ENCODE results near the gene MRGPRX1. TPM values are rescaled to one million over a fixed set of nuclear protein-coding genes. Genes with fewer than 3 reads are reported as not detected.

Gene MRGPRX1
- not detected in 2 replicates for polyA plus RNA-seq
- not detected in 2 replicates for polyA minus RNA-seq

GRCh38 chr11:18939314-18939713, at the start of gene MRGPRX1:
Gene MRGPRX1, minus strand, starts transcription at chr11:18939414. Its CDS starts 4,630 bp downstream, at chr11:18934784.
- Histone ChIP-seq H2AFZ (ENCODE audit: low read depth, low read length) (no peak within 1 kb of the TSS), H3K27me3 (ENCODE audit: insufficient read depth, low read depth, low read length) (no peaks in the 10 kb centered on the region), H3K36me3 (ENCODE audit: insufficient read depth, low read length) (no peaks in the 10 kb centered on the region), H3K27ac (ENCODE audit: low read length) (no peak within 1 kb of the TSS), H4K20me1 (ENCODE audit: insufficient read depth) (no peaks in the 10 kb centered on the region), H3F3A (ENCODE audit: insufficient read depth, low read length, poor library complexity, severe bottlenecking) (no peaks in the 10 kb centered on the region), H3K9me3 (ENCODE audit: low read length) (no peaks in the 10 kb centered on the region), H3K4me2 (ENCODE audit: low read length) (no peak within 1 kb of the TSS), H3K4me3 (ENCODE audit: low read length) (no peak within 1 kb of the TSS), H3K9ac (ENCODE audit: low read length) (no peak within 1 kb of the TSS), H3K79me2 (replicated peaks; ENCODE audit: insufficient read depth, low read length) (no peaks in the 10 kb centered on the region), H3K9me2 (ENCODE audit: insufficient read depth, low read length) (no peaks in the 10 kb centered on the region)
- TF ChIP-seq TAF1 (IDR thresholded peaks at IDR 0.05; ENCODE audit: low read depth) (no peak), SMC3 (conservative IDR thresholded peaks at IDR 0.05; ENCODE audit: poor library complexity) (no peak), MXI1 (conservative IDR thresholded peaks at IDR 0.05; ENCODE audit: poor library complexity, severe bottlenecking) (no peak), EZH2 (IDR thresholded peaks at IDR 0.05; ENCODE audit: borderline replicate concordance, insufficient read depth, low read length, poor library complexity, severe bottlenecking) (no peak), RAD21 (conservative IDR thresholded peaks at IDR 0.05) (no peak), POLR2AphosphoS5 (IDR thresholded peaks at IDR 0.05) (no peak)
- TF ChIP-seq, protein P1, sequence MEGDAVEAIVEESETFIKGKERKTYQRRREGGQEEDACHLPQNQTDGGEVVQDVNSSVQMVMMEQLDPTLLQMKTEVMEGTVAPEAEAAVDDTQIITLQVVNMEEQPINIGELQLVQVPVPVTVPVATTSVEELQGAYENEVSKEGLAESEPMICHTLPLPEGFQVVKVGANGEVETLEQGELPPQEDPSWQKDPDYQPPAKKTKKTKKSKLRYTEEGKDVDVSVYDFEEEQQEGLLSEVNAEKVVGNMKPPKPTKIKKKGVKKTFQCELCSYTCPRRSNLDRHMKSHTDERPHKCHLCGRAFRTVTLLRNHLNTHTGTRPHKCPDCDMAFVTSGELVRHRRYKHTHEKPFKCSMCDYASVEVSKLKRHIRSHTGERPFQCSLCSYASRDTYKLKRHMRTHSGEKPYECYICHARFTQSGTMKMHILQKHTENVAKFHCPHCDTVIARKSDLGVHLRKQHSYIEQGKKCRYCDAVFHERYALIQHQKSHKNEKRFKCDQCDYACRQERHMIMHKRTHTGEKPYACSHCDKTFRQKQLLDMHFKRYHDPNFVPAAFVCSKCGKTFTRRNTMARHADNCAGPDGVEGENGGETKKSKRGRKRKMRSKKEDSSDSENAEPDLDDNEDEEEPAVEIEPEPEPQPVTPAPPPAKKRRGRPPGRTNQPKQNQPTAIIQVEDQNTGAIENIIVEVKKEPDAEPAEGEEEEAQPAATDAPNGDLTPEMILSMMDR (IDR thresholded peaks at IDR 0.05; ENCODE audit: poor library complexity, severe bottlenecking): no peak
- TF ChIP-seq, protein P2, sequence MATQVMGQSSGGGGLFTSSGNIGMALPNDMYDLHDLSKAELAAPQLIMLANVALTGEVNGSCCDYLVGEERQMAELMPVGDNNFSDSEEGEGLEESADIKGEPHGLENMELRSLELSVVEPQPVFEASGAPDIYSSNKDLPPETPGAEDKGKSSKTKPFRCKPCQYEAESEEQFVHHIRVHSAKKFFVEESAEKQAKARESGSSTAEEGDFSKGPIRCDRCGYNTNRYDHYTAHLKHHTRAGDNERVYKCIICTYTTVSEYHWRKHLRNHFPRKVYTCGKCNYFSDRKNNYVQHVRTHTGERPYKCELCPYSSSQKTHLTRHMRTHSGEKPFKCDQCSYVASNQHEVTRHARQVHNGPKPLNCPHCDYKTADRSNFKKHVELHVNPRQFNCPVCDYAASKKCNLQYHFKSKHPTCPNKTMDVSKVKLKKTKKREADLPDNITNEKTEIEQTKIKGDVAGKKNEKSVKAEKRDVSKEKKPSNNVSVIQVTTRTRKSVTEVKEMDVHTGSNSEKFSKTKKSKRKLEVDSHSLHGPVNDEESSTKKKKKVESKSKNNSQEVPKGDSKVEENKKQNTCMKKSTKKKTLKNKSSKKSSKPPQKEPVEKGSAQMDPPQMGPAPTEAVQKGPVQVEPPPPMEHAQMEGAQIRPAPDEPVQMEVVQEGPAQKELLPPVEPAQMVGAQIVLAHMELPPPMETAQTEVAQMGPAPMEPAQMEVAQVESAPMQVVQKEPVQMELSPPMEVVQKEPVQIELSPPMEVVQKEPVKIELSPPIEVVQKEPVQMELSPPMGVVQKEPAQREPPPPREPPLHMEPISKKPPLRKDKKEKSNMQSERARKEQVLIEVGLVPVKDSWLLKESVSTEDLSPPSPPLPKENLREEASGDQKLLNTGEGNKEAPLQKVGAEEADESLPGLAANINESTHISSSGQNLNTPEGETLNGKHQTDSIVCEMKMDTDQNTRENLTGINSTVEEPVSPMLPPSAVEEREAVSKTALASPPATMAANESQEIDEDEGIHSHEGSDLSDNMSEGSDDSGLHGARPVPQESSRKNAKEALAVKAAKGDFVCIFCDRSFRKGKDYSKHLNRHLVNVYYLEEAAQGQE (IDR thresholded peaks at IDR 0.05; ENCODE audit: borderline replicate concordance): no peak

DNA sequence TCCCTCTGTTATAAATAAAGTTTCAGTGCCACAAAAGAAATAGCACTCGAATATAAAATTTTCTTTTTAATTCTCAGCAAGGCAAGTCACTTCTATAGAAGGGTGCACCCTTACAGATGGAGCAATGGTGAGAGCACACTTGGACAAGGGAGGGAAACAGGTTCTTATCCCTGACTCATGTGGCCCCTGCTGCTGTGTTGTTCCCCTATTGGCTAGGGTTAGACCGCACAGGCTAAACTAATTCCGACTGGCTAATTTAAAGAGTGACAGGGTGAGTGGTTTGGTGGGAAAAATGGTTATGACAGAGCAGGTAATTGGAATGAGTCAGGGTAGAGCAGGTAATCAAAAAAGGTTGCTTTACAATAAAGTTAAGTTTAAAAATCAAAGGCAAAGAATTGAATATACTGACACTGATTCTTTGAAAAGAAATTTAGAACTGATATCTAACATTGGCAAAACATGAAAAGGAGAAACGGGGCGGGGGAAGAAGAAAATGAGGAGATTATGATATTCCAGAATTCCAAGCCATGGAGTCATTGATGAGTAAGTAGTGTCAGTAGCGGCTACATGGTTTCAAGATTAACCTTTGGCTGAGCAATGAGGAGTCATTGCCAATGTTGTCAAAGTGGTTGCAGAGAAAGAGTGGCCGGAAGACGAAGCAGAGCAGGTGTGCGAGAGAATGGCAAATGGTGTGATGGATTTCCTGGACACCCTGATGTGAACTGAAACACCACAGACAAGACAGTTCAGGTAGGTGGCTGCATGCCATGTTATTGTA, 48.4 kb upstream of the MRGPRX1 start:
- Histone ChIP-seq H3K4me3 (ENCODE audit: low read length) (no peak overlapping the region), H4K20me1 (ENCODE audit: insufficient read depth) (no peaks in the 10 kb centered on the region), H3K9me2 (ENCODE audit: insufficient read depth, low read length) (no peaks in the 10 kb centered on the region), H2AFZ (ENCODE audit: low read depth, low read length) (no peak overlapping the region), H3K27me3 (ENCODE audit: insufficient read depth, low read depth, low read length) (no peaks in the 10 kb centered on the region), H3K9ac (ENCODE audit: low read length) (no peak overlapping the region), H3K27ac (ENCODE audit: low read length) (no peak overlapping the region), H3K4me2 (ENCODE audit: low read length) (no peak overlapping the region), H3K9me3 (ENCODE audit: low read length) (no peaks in the 10 kb centered on the region), H3F3A (ENCODE audit: insufficient read depth, low read length, poor library complexity, severe bottlenecking) (no peaks in the 10 kb centered on the region), H3K79me2 (replicated peaks; ENCODE audit: insufficient read depth, low read length) (no peaks in the 10 kb centered on the region), H3K36me3 (ENCODE audit: insufficient read depth, low read length) (no peaks in the 10 kb centered on the region)
- no peak for TF ChIP-seq SMC3 (conservative IDR thresholded peaks at IDR 0.05; ENCODE audit: poor library complexity)
- TF ChIP-seq EZH2 (IDR thresholded peaks at IDR 0.05; ENCODE audit: borderline replicate concordance, insufficient read depth, low read length, poor library complexity, severe bottlenecking): no peak
- TF ChIP-seq, protein P1 (IDR thresholded peaks at IDR 0.05; ENCODE audit: poor library complexity, severe bottlenecking): no peak
- TF ChIP-seq, protein P2 (IDR thresholded peaks at IDR 0.05; ENCODE audit: borderline replicate concordance): no peak
- TF ChIP-seq POLR2AphosphoS5 (IDR thresholded peaks at IDR 0.05): no peak
- no peak for TF ChIP-seq EP300 (conservative IDR thresholded peaks at IDR 0.05; ENCODE audit: poor library complexity, severe bottlenecking)
- no peak for TF ChIP-seq MXI1 (conservative IDR thresholded peaks at IDR 0.05; ENCODE audit: poor library complexity, severe bottlenecking)
- no peak for TF ChIP-seq TAF1 (IDR thresholded peaks at IDR 0.05; ENCODE audit: low read depth)
- no peak for TF ChIP-seq RAD21 (conservative IDR thresholded peaks at IDR 0.05)

Measured in neural cell (in vitro differentiated cells).